Activated T-helper 2 cell treated with anti-CD3 and anti-CD28 coated beads, Interferon-gamma antibody, Interleukin-2, Interleukin-4, amounts not matched to agents 10 μg/mL and 5 μg/mL and 100 μg/mL, durations not matched to agents 14 hours and 24 hours and 36 hours (primary cell): Measurements from ENCODE around the gene ATP6AP1. TPM values are rescaled to one million over a fixed set of nuclear protein-coding genes. Genes with fewer than 3 reads are reported as not detected.
A peak's percentile ranks its signal among the peaks of the same experiment; 100 is the strongest.

Source experiments
- DNase-seq: peaks from one replicate; pipeline ENCODE4 v3.0.0; 2021; ENCODE audit warnings: low spot score
- H3K27ac Mint-ChIP-seq: one replicate; pipeline ENCODE4 v1.8.0; 2021; ENCODE audit warnings: mixed read lengths
- H3K27me3 Mint-ChIP-seq: one replicate; pipeline ENCODE4 v1.8.0; 2021; ENCODE audit warnings: low read depth, mixed read lengths
- H3K36me3 Mint-ChIP-seq: one replicate; pipeline ENCODE4 v1.8.0; 2021; ENCODE audit warnings: low read depth, mixed read lengths
- H3K4me1 Mint-ChIP-seq: one replicate; pipeline ENCODE4 v1.8.0; 2021; ENCODE audit warnings: low read depth, mixed read lengths
- H3K4me3 Mint-ChIP-seq: one replicate; pipeline ENCODE4 v1.8.0; 2021; ENCODE audit warnings: low read depth, mild to moderate bottlenecking, moderate library complexity, mixed read lengths
- H3K9me3 Mint-ChIP-seq: one replicate; pipeline ENCODE4 v1.8.0; 2021; ENCODE audit warnings: mixed read lengths
- intact Hi-C: fragments of 100-400 bp; cut with micrococcal nuclease; formaldehyde crosslinking; loops from one replicate; pipeline ENCODE4 v1.15.1; 2023
- total RNA-seq: library from RNA; stranded (reverse); gene quantifications from 2 replicates; pipeline ENCODE4 v1.2.3, GENCODE V29; 2022

ATP6AP1 gene
- total RNA-seq, 1 donor from 2014 or later: 48.9 TPM

- Mint-ChIP-seq H3K4me1 (peaks cover 10% of the 10 kb centered on the region), H3K27ac (peak overlapping the region; percentile 94), H3K4me3 (peak overlapping the region; percentile 91), H3K9me3 (no peaks in the 10 kb centered on the region), H3K36me3 (peaks cover 9% of the 10 kb centered on the region), H3K27me3 (no peaks in the 10 kb centered on the region)
- intact Hi-C loops: loop anchor here (5.0 kb wide), 2 partner anchors 36 to 39 kb away; partner anchors contain the start of genes FAM3A and FAM50A
- DNase-seq: no peak
Observed at GRCh38 chrX:154477891-154478477, 49.5 kb downstream of the ATP6AP1 start.

GRCh38 chrX:154478728-154479622, 50.5 kb downstream of the ATP6AP1 start, which contains the start of gene LAGE3:
LAGE3 (minus strand) TSS chrX:154479281; CDS start chrX:154478915, 366 bp downstream.
- DNase-seq: peak; percentile 92
- intact Hi-C loops: loop anchor here (1.0 to 5.0 kb wide), 3 partner anchors 37 to 551 kb away; partner anchors contain the start of genes FAM3A and FAM50A
- Mint-ChIP-seq H3K4me3 (peak within 1 kb of the TSS; percentile 91), H3K9me3 (no peaks in the 10 kb centered on the region), H3K27ac (peak within 1 kb of the TSS; percentile 94), H3K36me3 (peaks cover 11% of the 10 kb centered on the region), H3K27me3 (no peaks in the 10 kb centered on the region), H3K4me1 (peaks cover 14% of the 10 kb centered on the region)

- H3K4me1 Mint-ChIP-seq: peaks cover 15% of the 10 kb centered on the region
- no peak overlapping the region for H3K4me3 Mint-ChIP-seq
- H3K27ac Mint-ChIP-seq: peak overlapping the region; percentile 22
- no peaks in the 10 kb centered on the region for H3K27me3 Mint-ChIP-seq
- intact Hi-C loops: no loop called here
- H3K9me3 Mint-ChIP-seq: no peaks in the 10 kb centered on the region
- DNase-seq: no peak
- peaks cover 17% of the 10 kb centered on the region for H3K36me3 Mint-ChIP-seq
Observed at GRCh38 chrX:154481195-154481594, 52.7 kb downstream of the ATP6AP1 start.

- Mint-ChIP-seq H3K27ac (no peak overlapping the region), H3K4me3 (no peak overlapping the region), H3K9me3 (no peaks in the 10 kb centered on the region)
Observed at GRCh38 chrX:154481911-154482601, 53.6 kb downstream of the ATP6AP1 start.

GRCh38 chrX:154482786-154483185, 54.3 kb downstream of the ATP6AP1 start:
- intact Hi-C loops: no loop called here
- no peak overlapping the region for H3K4me3 Mint-ChIP-seq
- no peak overlapping the region for H3K27ac Mint-ChIP-seq
- no peaks in the 10 kb centered on the region for H3K27me3 Mint-ChIP-seq
- H3K4me1 Mint-ChIP-seq: peaks cover 14% of the 10 kb centered on the region
- peaks cover 20% of the 10 kb centered on the region for H3K36me3 Mint-ChIP-seq
- no peak for DNase-seq
- H3K9me3 Mint-ChIP-seq: no peaks in the 10 kb centered on the region

More at GRCh38 chrX:154481911-154482601, 53.6 kb downstream of the ATP6AP1 start:
- Mint-ChIP-seq H3K36me3 (peaks cover 17% of the 10 kb centered on the region), H3K27me3 (no peaks in the 10 kb centered on the region), H3K4me1 (peaks cover 15% of the 10 kb centered on the region)
- no peak for DNase-seq
- intact Hi-C loops: no loop called here

GRCh38 chrX:154483325-154483724, 54.8 kb downstream of the ATP6AP1 start:
- H3K4me1 Mint-ChIP-seq: peaks cover 13% of the 10 kb centered on the region
- H3K27ac Mint-ChIP-seq: peak overlapping the region; percentile 42
- intact Hi-C loops: no loop called here
- peaks cover 25% of the 10 kb centered on the region for H3K36me3 Mint-ChIP-seq
- H3K4me3 Mint-ChIP-seq: peak overlapping the region; percentile 26
- H3K27me3 Mint-ChIP-seq: no peaks in the 10 kb centered on the region
- DNase-seq: no peak
- no peaks in the 10 kb centered on the region for H3K9me3 Mint-ChIP-seq

GRCh38 chrX:154484255-154485149, 56.0 kb downstream of the ATP6AP1 start:
- H3K9me3 Mint-ChIP-seq: no peaks in the 10 kb centered on the region
- peak overlapping the region; percentile 71 for H3K4me3 Mint-ChIP-seq
- H3K4me1 Mint-ChIP-seq: peaks cover 12% of the 10 kb centered on the region
- peaks cover 31% of the 10 kb centered on the region for H3K36me3 Mint-ChIP-seq
- DNase-seq: no peak
- intact Hi-C loops: loop anchor here (5.0 kb wide), 1 partner anchor 48 kb away; no protein-coding TSS in a partner anchor
- H3K27me3 Mint-ChIP-seq: no peaks in the 10 kb centered on the region
- H3K27ac Mint-ChIP-seq: no peak overlapping the region

- H3K36me3 Mint-ChIP-seq: peaks cover 31% of the 10 kb centered on the region
- H3K27ac Mint-ChIP-seq: peak overlapping the region; percentile 58
- intact Hi-C loops: loop anchor here (5.0 kb wide), 1 partner anchor 47 kb away; no protein-coding TSS in a partner anchor
- H3K27me3 Mint-ChIP-seq: no peaks in the 10 kb centered on the region
- no peaks in the 10 kb centered on the region for H3K9me3 Mint-ChIP-seq
- no peak for DNase-seq
- H3K4me3 Mint-ChIP-seq: peak overlapping the region; percentile 71
- H3K4me1 Mint-ChIP-seq: peaks cover 15% of the 10 kb centered on the region
Observed at GRCh38 chrX:154485150-154486051, 56.9 kb downstream of the ATP6AP1 start.

GRCh38 chrX:154486052-154486395, 57.5 kb downstream of the ATP6AP1 start:
- intact Hi-C loops: loop anchor here (5.0 kb wide), 1 partner anchor 46 kb away; no protein-coding TSS in a partner anchor
- peaks cover 15% of the 10 kb centered on the region for H3K4me1 Mint-ChIP-seq
- H3K9me3 Mint-ChIP-seq: no peaks in the 10 kb centered on the region
- no peak overlapping the region for H3K27ac Mint-ChIP-seq
- peak; percentile 29 for DNase-seq
- no peaks in the 10 kb centered on the region for H3K27me3 Mint-ChIP-seq
- H3K36me3 Mint-ChIP-seq: peaks cover 31% of the 10 kb centered on the region
- H3K4me3 Mint-ChIP-seq: peak overlapping the region; percentile 21
